ENCODE data around the gene HCFC1. TPM values are rescaled to one million over a fixed set of nuclear protein-coding genes. Genes with fewer than 3 reads are reported as not detected.

HCFC1 gene
- total and polyA plus RNA-seq, 9 of the 15 experiments (the other 6 are each of a cell fraction or from before 2014, with no cell fraction given), result 2.8 to 133 (median 17.1) TPM

- TF ChIP-seq ATF1 (CRISPR knock-in tag; IDR thresholded peaks at IDR 0.05) (no peak), ATF1 (tag; IDR thresholded peaks at IDR 0.05) (no peak), CHD7 (IDR thresholded peaks at IDR 0.05; ENCODE audit: low read depth, low read length) (no peak), E2F6 (IDR thresholded peaks at IDR 0.05; ENCODE audit: borderline replicate concordance in 1 of 2, extremely low read depth in 1 of 2, insufficient read depth in 1 of 2, insufficient read length in 1 of 2, low read depth in 1 of 2, low read length in 1 of 2, poor library complexity in 1 of 2, severe bottlenecking in 1 of 2) (peak; percentile 58 to 74), VEZF1 (CRISPR knock-in tag; IDR thresholded peaks at IDR 0.05) (peak; percentile 77), RNF219 (CRISPR knock-in tag; IDR thresholded peaks at IDR 0.05) (no peak), SMAD1 (IDR thresholded peaks at IDR 0.05; ENCODE audit: low read depth, low read length, partially characterized antibody) (peak; percentile 28), POLR2H (tag; IDR thresholded peaks at IDR 0.05; ENCODE audit: low read depth) (peak; percentile 52; the same call in 1 of the 2 replicates), ZBTB7A (IDR thresholded peaks at IDR 0.05; ENCODE audit: borderline replicate concordance, control insufficient read depth, low read depth, low read length) (peak; percentile 29; the same call in 1 of the 2 replicates)
Measured at GRCh38 chrX:154019633-154020528, 48.3 kb upstream of the HCFC1 start, which contains the start of gene IRAK1 (continued).
